NCI-H2081 (cell line): ENCODE data around the gene MARK3.
"Not testable (repeated sequence)": the region's sequence is repeated elsewhere in the genome, so short reads cannot be mapped to it uniquely, and the experiment has no call there.

Experiments
- DNase-seq, 2 experiments: peaks; one replicate each; lab custom pipeline; 2025; lab: John Stamatoyannopoulos, UW

Gene MARK3

DNA sequence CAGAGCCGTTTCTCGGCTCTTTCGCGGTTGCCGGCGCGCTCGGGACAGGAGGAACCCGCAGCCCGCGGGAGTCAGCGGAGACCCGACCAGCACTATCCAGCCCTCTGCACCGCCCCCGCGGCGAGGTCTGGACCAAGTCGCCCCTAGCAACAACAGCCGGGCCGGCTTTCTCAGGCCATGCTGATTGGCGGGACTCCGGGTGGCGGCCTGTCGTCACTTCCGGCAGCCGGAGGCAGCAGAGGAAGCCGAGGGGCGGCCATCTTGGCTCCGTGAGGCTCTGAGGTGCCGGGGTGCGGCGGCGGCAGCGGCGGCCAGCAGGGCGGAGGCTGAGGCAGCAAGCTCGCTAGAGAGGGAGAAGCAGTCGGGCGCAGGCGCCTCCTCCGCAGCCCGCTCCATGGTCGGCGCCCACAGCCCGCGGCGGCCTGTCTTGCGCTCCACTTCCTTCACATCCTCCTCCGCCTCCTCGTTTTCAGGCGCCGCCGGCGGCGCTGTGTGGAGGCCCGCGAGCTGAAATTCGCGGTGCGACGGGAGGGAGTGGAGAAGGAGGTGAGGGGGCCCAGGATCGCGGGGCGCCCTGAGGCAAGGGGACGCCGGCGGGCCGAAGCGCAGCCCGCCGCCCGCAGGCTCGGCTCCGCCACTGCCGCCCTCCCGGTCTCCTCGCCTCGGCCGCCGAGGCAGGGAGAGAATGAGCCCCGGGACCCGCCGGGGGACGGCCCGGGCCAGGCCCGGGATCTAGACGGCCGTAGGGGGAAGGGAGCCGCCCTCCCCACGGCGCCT lies at the start of gene MARK3:
Gene MARK3 (plus strand): TSS at position 264 of the 777 bp plus-strand sequence. CDS start 615 bp downstream, outside the sequence.
- peak; percentile 98 for DNase-seq

DNA sequence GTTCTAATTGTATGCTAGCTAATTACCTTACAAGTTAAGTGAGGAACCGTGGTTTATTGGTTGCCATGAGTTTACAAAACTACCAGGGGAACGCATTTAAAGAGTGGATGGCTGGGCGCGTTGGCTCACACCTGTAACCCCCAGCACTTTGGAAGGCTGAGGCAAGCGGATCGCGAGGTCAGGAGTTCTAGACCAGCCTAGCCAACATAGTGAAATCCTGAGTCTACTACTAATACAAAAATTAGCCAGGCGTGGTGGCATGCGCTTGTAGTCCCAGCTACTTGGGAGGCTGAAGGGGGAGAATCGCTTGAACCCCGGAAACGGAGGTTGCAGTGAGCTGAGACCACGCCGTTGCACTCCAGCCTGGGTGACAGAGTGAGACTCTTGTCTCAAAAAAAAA lies 49.0 kb upstream of the MARK3 start:
- no peak for DNase-seq

DNA sequence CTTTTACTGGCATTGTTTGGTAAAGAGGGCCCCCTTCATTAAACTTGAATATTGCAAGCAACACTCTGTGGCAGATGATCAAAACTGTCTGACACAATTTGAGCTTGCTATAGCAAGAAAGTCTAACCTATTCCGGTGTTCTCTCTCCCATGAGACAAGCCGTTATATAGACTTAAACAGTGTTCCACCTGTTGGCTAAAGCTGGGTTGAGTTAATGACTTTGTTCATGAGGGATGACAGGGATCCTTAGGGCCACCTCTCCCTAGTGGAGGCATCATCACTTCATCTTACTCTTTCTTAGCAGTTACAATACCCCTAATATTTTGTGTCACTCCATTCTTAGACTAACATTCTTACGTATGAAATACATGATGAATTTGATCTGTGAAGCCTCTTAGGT lies 47.4 kb upstream of the MARK3 start:
- no peak for DNase-seq

GRCh38 chr14:103339561-103339960 lies 45.7 kb upstream of the MARK3 start:
- DNase-seq: no peak

GRCh38 chr14:103340480-103341212 lies 44.6 kb upstream of the MARK3 start:
- no peak for DNase-seq

- no peak for DNase-seq
These were observed 43.7 kb upstream of the MARK3 start for GRCh38 chr14:103341250-103342129.

GRCh38 chr14:103343164-103343879 lies 41.9 kb upstream of the MARK3 start:
- DNase-seq: no peak

DNA sequence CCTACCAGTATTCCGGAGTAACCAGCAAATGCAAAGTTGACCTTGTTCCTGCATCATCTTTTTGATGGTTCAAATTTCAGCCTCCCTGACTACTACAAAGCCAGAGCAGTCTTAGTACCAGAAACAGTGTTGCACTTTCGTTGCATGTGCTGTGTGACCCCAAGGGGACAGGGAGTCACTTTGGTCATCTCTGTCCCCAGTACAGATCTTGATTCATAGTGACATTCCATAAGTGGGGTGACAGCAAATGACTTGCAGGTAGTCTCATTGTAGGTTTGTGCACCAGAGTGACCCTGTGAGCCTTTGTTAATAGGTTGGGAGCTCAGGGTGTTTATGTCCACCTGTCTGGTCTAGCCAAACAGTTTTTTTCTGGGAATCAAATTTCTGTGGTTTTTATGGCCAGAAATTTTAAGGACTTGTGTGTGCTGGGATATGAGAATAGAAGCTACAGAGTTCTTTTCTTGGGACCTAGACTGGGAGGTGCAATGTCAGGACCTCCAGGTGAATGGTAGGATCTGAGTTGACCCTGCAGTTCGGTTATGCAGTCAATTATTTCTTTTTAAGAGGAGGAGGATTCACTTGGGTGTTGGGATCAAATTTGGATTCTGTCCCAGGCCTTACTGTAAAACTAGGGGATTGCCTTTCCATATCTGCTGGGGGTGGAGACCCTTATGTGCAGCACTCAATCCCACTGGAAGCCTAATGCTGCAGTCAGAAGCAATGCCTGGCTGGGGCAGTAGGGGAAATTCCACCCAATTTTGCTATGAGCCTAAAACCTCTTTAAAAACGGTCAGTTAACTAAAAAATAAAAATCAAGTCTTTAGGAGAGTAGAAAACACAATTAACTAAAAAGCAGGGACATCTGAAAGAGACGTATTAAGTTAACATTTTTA lies 41.1 kb upstream of the MARK3 start:
- no peak for DNase-seq

DNA sequence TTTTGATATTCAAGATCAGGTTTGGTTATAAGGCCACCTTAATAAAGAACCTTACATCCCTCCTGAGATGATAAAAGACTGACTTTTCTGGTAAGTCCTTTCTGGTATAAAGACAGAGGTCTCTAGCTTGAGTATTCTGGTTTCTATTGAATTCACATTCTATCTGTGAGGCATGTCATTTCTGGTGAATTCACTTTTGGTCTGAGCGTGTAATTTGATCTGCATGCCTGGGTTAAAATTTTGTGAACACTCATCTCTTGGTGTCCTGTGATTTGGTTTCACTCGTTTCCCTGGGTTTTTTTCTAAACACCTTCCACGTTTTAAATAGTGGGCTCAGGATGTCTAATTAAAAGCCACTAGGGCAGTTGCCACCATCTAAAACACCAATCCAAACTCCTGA lies 38.9 kb upstream of the MARK3 start:
- no peak for DNase-seq

DNA sequence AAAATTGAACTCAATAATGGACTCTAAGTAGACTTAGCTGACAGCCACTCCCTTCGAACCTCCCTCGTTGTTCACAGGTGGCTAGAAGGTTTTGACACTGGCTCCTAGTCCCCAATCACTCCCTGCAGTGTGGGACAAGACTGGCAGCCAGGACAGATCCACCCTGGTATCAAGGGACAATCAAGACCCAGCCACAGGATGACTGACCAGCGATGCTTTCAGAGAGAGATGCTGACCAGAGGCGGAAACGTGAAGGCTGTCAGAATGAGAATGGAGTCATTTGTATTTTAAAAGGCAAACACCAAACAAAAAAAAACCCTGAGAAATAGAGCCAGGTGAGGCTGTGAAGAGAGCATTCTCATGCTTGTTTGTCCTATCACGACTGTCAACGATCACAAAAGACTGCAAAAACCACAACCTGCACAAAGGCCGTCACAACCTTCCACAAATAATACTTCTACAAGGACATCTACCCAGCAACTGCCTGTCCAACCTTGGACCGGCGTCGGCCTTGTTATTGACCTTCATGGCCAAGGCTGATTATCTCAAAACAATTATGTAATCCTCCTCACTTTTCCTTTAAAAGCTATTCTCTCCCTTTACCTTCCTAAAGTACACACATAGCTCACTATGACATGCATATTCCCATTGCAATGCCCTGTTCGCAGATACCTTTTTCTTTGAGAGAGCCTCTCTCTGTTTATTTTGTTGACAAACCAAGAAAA lies 38.0 kb upstream of the MARK3 start:
- no peak for DNase-seq

DNA sequence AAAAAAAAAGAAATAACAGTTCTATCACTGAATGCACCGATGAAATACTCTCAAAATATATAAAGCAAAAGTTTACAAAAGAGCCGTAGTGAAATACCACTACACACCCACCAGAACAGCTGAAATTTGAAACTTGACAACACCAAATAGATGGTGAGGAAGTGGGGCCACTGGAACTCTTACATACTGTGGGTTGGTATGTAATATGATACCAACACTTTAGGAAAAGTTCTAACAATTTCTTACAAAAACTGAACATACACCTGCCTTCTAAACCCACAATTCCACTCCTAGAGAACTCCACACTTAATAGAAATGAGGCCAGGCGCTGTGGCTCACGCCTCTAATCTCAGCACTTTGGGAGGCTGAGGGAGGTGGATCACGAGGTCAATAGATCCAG lies 37.1 kb upstream of the MARK3 start:
- DNase-seq: no peak

- DNase-seq: no peak
These were observed 35.2 kb upstream of the MARK3 start for GRCh38 chr14:103349982-103350381.

- no peak for DNase-seq
These were observed 31.9 kb upstream of the MARK3 start for GRCh38 chr14:103353362-103353761.

DNA sequence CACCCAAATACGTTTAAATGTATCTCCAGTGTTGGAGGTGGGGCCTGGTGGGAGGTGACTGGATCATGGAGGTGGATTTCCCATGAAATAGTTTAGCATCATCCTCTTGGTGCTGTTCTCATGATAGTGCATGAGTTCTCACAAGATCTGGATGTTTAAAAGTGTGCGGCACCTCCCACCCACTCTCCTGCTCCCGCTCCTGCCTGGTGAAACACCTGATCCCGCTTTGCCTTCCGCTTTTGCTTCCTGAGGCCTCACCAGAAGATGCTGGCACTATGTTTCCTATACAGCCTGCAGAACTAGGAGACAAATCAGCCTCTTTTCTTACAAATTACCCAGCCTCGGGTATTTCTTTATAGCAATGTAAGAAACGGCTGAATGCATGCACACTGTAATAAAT lies 31.1 kb upstream of the MARK3 start:
- DNase-seq: no peak

DNA sequence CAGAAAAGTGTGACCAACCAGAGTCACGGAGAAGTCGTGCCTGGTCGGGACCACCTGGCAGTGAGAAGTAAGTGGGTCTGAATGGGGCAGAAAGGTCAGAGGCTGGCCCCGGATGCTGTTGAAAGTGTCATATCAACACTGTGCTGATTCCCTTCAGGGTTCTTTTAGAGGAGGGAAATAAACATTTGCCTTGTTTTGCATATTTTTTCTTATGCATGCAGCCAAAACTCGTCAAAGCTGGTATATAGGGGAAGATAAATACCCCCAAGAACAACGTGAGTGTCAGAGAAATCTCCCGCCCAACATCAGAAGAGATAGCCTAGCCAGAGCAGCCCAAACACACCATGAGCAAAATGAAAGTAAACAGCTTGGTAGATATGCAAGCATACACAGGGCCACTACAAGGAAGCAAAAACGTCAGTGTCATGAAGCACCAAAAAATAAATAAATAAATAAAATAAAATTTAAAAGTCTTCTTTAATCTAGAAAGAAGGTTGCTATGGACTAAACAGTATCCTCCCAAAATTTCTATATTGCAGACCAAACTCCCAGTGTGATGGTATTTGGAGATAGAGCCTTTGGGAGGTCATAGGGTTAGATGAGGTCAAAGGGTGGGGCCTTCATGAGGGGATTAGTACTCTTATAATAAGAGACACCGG lies 29.1 kb upstream of the MARK3 start:
- DNase-seq: no peak

- DNase-seq: not testable (repeated sequence)
These were observed 27.7 kb upstream of the MARK3 start for GRCh38 chr14:103357552-103357951.

DNA sequence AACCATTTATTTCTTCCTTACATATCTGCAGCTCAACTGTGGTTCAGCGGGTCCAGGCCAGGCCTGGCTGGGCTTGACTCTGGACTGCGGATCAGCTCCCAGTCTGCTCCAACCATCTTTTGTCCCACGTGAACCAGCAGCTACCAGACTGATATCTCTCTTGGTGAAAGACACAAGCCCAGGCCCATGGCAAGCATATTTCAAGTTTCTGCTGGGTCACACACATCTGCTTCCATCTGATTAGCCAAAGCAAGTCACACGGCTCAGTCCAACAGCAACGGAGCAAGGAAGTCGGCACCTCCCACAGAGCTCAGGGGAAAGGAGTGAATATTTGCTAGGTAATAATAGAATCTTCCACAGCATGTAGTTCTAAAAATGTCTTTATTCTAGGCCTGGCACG lies 24.7 kb upstream of the MARK3 start:
- no peak for DNase-seq

DNA sequence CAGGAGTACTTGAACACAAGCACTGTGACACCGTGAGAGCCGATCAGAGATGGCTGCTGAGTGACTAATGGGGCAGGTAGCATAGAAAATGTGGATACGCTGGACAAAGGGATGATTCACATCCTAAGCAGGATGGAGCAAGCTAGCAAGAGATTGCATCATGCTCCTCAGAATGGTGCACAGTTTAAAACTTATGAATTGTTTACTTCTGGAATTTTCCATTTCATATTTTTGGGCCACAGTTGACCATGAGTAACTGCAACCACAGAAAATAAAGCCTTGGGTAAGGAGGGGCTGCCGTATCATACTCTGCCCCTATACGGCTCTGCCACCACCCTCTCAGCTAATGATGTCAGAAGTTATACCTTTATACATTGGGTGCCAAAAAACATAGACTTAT lies 23.3 kb upstream of the MARK3 start:
- DNase-seq: no peak

DNA sequence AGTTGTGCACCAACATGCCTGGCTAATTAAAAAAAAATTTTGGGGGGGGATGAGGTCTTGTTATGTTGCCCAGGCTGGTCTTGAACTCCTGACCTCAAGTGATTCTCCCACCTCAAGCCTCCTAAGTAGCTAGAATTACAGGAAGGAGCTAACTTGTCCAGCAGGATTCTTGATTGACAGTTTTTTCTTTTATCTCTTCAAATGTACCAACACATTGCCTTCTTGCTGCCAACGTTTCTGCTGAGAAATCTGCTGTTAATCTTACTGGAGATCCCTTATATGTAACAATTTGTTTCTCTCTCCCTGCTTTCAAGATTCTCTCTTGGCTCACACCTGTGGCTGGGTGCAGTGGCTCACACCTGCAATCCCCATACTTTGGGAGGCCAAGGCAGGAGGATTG lies 22.4 kb upstream of the MARK3 start:
- no peak for DNase-seq

GRCh38 chr14:103366741-103367140 lies 18.5 kb upstream of the MARK3 start:
- no peak for DNase-seq
